ENCODE data around the gene RANBP17.

RANBP17 gene

GRCh38 chr5:171115519-171115918, 253.7 kb downstream of the RANBP17 start:
- no peak for TF ChIP-seq CTCF (IDR thresholded peaks at IDR 0.05; ENCODE audit: borderline replicate concordance, insufficient read depth, low read depth, low read length)
- H3K4me3 ChIP-seq (ENCODE audit: low read depth, low read length), result no peak overlapping the region

- TF ChIP-seq CTCF (IDR thresholded peaks at IDR 0.05; ENCODE audit: borderline replicate concordance, insufficient read depth, low read depth, low read length), result no peak
- no peak overlapping the region for H3K4me3 ChIP-seq (ENCODE audit: low read depth, low read length)
Observed at GRCh38 chr5:171116719-171117118, 254.9 kb downstream of the RANBP17 start.

GRCh38 chr5:171120986-171121622, 259.3 kb downstream of the RANBP17 start:
- H3K4me3 ChIP-seq (ENCODE audit: low read depth, low read length), result no peak overlapping the region

GRCh38 chr5:171121638-171122037, 259.8 kb downstream of the RANBP17 start:
- no peak overlapping the region for H3K4me3 ChIP-seq (ENCODE audit: low read depth, low read length)
- TF ChIP-seq CTCF (IDR thresholded peaks at IDR 0.05; ENCODE audit: borderline replicate concordance, insufficient read depth, low read depth, low read length), result no peak

More at GRCh38 chr5:171120986-171121622, 259.3 kb downstream of the RANBP17 start:
- TF ChIP-seq CTCF (IDR thresholded peaks at IDR 0.05; ENCODE audit: borderline replicate concordance, insufficient read depth, low read depth, low read length), result no peak

GRCh38 chr5:171122372-171122771, 260.6 kb downstream of the RANBP17 start:
- no peak for TF ChIP-seq CTCF (IDR thresholded peaks at IDR 0.05; ENCODE audit: borderline replicate concordance, insufficient read depth, low read depth, low read length)
- H3K4me3 ChIP-seq (ENCODE audit: low read depth, low read length), result no peak overlapping the region

GRCh38 chr5:171123417-171123816, 261.6 kb downstream of the RANBP17 start:
- no peak for TF ChIP-seq CTCF (IDR thresholded peaks at IDR 0.05; ENCODE audit: borderline replicate concordance, insufficient read depth, low read depth, low read length)
- no peak overlapping the region for H3K4me3 ChIP-seq (ENCODE audit: low read depth, low read length)

GRCh38 chr5:171127314-171127713, 265.5 kb downstream of the RANBP17 start:
- no peak for TF ChIP-seq CTCF (IDR thresholded peaks at IDR 0.05; ENCODE audit: borderline replicate concordance, insufficient read depth, low read depth, low read length)
- no peak overlapping the region for H3K4me3 ChIP-seq (ENCODE audit: low read depth, low read length)

All from GM12875 (cell line).